Spleen (tissue), 11 donors: ENCODE results near the gene OR52H1. TPM values are rescaled to one million over a fixed set of nuclear protein-coding genes. Genes with fewer than 3 reads are reported as not detected.

Source experiments
- DNase-seq: peaks from one replicate; pipeline ENCODE4 v3.0.0-alpha.2; 2020
- H3K27ac ChIP-seq, 8 donors: fragments of 200-600 bp; sonication (generic) in 7 of 8; 1 replicate in 4 of 8; 2 replicates in 4 of 8; pipeline versions ENCODE4 v1.5.0 to v1.8.0; 2016 to 2021; ENCODE audit warnings: inconsistent platforms in 4 of 8, mild to moderate bottlenecking in 4 of 8, moderate library complexity in 1 of 8
- H3K27me3 ChIP-seq, 7 donors: fragments of 200-600 bp; sonication (generic) in 6 of 7; replicated peaks in 1 of 7; 1 replicate in 4 of 7; 2 replicates in 3 of 7; pipeline versions ENCODE4 v1.5.0 to v1.8.0; 2016 to 2021; ENCODE audit warnings: inconsistent platforms in 3 of 7, mild to moderate bottlenecking in 1 of 7
- H3K36me3 ChIP-seq, 6 donors: fragments of 200-600 bp; sonication (generic) in 5 of 6; 1 replicate in 4 of 6; 2 replicates in 2 of 6; pipeline versions ENCODE4 v1.5.0 to v1.8.0; 2016 to 2021; ENCODE audit warnings: inconsistent platforms in 2 of 6
- H3K4me1 ChIP-seq, 6 donors: fragments of 200-600 bp; sonication (generic) in 5 of 6; 1 replicate in 3 of 6; 2 replicates in 3 of 6; pipeline versions ENCODE4 v1.5.0 to v1.8.0; 2016 to 2021; ENCODE audit warnings: inconsistent platforms in 3 of 6
- H3K4me3 ChIP-seq, 8 donors: fragments of 200-600 bp; sonication (generic) in 7 of 8; 1 replicate in 4 of 8; 2 replicates in 4 of 8; pipeline versions ENCODE4 v1.5.0 to v1.8.0; 2016 to 2021; ENCODE audit warnings: inconsistent platforms in 4 of 8, mild to moderate bottlenecking in 4 of 8, moderate library complexity in 2 of 8
- H3K9me3 ChIP-seq, 8 donors: fragments of 200-600 bp; sonication (generic) in 7 of 8; 1 replicate in 4 of 8; 2 replicates in 4 of 8; pipeline versions ENCODE4 v1.5.0 to v1.8.0; 2016 to 2021; ENCODE audit warnings: inconsistent platforms in 4 of 8
- POLR2A ChIP-seq, 3 donors: fragments of 450-650 bp; IDR thresholded peaks; one replicate each; pipeline ENCODE4 v1.5.1; 2017; ENCODE audit warnings: antibody characterized with exemption in 3 of 3, mild to moderate bottlenecking in 1 of 3
- POLR2AphosphoS5 ChIP-seq, 3 donors: sonication (generic); formaldehyde crosslinking; IDR thresholded peaks; one replicate each; pipeline ENCODE4 v1.5.1; 2017; ENCODE audit warnings: antibody characterized with exemption in 3 of 3
- WGBS, 5 donors: extraction: QIAGEN DNeasy Blood & Tissue Kit in 3 of 5; methylation state at CpG; one replicate each; pipeline versions ENCODE4 v1.1.5 to v1.1.7; 2013 to 2018; 5-methylcytosine and 5-hydroxymethylcytosine counted together
- intact Hi-C: fragments of 100-400 bp; cut with DNase I; formaldehyde crosslinking; loops from one replicate; pipeline ENCODE4 v1.15.0; 2023; ENCODE audit warnings: low total_unique reads
- polyA plus RNA-seq, 3 donors: library from polyadenylated mRNA; stranded (reverse); fragments of 200-250 nt; gene quantifications; one replicate each; pipeline ENCODE4 v1.2.1, GENCODE V29; 2013
- total RNA-seq, 7 donors: library from RNA; depleted of rRNA in 3 of 7; stranded (reverse); fragments of >200 nt in 3 of 7; fragmentation: NEBNext Ultra II Directional in 4 of 7; extraction: Animal tissue kit (Norgen Biotek cat#: 25700) in 4 of 7; gene quantifications; one replicate each; pipeline versions ENCODE4 v1.1.0 to v1.2.1, GENCODE V29; 2016 to 2021
- TF ChIP-seq, protein P1 (sequence below), 11 experiments: fragments of 200-600 bp in 7 of 11; fragments of 450-650 bp in 4 of 11; sonication (generic) in 4 of 11; IDR thresholded peaks in 8 of 11; conservative IDR thresholded peaks in 3 of 11; 1 replicate in 7 of 11; 2 replicates in 4 of 11; pipeline versions ENCODE4 v1.4.0 to v1.8.0; 2016 to 2021; ENCODE audit warnings: antibody characterized with exemption in 11 of 11, inconsistent platforms in 4 of 11, mild to moderate bottlenecking in 1 of 11
- donor health status: healthy with polysubstance abuse.
- donor health status: DM: no; HTN: no; CAD: no; lungs with moderate emphysema.
- donor health status: DM: no; HTN: no; CAD: no.
- donor health status: Bipolar disorder and iron deficiency.
- donor health status: healthy.
- donor health status: DM: no; HTN: no; CAD: no.
- donor health status: DM: yes; HTN: yes; CAD: no.

OR52H1 gene
- total and polyA plus RNA-seq, 10 donors: 0.27 to 3.3 (median 0.80) TPM; not detected in 3

DNA sequence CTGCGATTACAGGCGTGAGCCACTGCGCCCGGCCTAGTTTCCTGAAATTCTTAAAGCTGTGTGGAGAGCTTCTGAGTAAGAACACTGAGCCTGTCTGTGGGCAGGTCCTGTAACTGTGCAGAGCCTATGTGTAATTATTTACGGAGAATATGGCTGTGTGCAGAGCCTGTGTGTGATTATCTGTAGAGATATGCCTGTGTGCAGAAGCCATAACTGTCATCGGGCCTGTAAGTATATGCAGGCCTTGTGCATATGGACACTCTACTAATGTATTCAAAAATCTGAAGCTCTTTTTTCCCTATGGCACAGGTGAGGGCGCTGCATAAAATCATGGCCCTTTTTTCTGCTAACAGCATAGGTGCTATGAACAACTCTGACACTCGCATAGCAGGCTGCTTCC is 32.2 kb upstream of the OR52H1 start, which contains the start of gene OR52B6:
Gene OR52B6 (plus strand): TSS at position 301 of the 400 bp plus-strand sequence. CDS start 0 bp downstream, at position 301.
- intact Hi-C loops: no loop called here
- H3K9me3 ChIP-seq: peaks cover 0 to 4% (median 0%) of the 10 kb centered on the region in 8 donors
- H3K27me3 ChIP-seq: no peaks in the 10 kb centered on the region
- H3K4me3 ChIP-seq: no peak within 1 kb of the TSS
- no peak for TF ChIP-seq POLR2AphosphoS5 (IDR thresholded peaks at IDR 0.05)
- TF ChIP-seq, protein P1, sequence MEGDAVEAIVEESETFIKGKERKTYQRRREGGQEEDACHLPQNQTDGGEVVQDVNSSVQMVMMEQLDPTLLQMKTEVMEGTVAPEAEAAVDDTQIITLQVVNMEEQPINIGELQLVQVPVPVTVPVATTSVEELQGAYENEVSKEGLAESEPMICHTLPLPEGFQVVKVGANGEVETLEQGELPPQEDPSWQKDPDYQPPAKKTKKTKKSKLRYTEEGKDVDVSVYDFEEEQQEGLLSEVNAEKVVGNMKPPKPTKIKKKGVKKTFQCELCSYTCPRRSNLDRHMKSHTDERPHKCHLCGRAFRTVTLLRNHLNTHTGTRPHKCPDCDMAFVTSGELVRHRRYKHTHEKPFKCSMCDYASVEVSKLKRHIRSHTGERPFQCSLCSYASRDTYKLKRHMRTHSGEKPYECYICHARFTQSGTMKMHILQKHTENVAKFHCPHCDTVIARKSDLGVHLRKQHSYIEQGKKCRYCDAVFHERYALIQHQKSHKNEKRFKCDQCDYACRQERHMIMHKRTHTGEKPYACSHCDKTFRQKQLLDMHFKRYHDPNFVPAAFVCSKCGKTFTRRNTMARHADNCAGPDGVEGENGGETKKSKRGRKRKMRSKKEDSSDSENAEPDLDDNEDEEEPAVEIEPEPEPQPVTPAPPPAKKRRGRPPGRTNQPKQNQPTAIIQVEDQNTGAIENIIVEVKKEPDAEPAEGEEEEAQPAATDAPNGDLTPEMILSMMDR (IDR thresholded peaks at IDR 0.05 in 8 of 11, conservative IDR thresholded peaks at IDR 0.05 in 3 of 11): no peak
- no peak for TF ChIP-seq POLR2A (IDR thresholded peaks at IDR 0.05)
- WGBS, 5 donors: 92 to 97% (median 94%) methylated on average over 8 of the region's 8 CpGs
- H3K27ac ChIP-seq: no peak within 1 kb of the TSS
- DNase-seq: no peak
- no peaks in the 10 kb centered on the region for H3K36me3 ChIP-seq
- H3K4me1 ChIP-seq: no peaks in the 10 kb centered on the region

DNA sequence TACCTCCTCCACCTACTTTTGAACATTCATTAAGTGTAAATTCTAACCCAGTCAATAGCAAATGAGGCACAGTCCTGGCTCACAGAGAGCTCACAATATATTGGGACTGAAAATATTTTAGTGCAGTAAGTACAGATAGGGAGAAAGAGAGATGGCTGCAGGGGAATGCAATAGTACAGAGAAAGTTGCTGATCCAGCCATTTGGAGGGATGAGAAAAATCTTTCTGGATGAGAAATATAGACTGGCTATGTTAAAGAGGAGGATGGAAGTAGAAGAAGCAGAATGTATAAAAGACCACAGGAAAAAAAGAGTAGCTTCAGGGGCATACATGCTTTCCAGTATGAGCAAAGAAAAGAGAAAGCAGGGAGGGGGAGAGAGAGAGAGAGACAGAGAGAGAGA is 28.8 kb upstream of the OR52H1 start:
- no peak for TF ChIP-seq POLR2AphosphoS5 (IDR thresholded peaks at IDR 0.05)
- no peak for TF ChIP-seq POLR2A (IDR thresholded peaks at IDR 0.05)
- TF ChIP-seq, protein P1 (IDR thresholded peaks at IDR 0.05 in 8 of 11, conservative IDR thresholded peaks at IDR 0.05 in 3 of 11): no peak
- Histone ChIP-seq H3K27me3 (no peaks in the 10 kb centered on the region), H3K36me3 (no peaks in the 10 kb centered on the region), H3K4me1 (no peaks in the 10 kb centered on the region), H3K4me3 (no peak overlapping the region), H3K9me3 (no peaks in the 10 kb centered on the region), H3K27ac (no peak overlapping the region)
- DNase-seq: no peak
- intact Hi-C loops: no loop called here

DNA sequence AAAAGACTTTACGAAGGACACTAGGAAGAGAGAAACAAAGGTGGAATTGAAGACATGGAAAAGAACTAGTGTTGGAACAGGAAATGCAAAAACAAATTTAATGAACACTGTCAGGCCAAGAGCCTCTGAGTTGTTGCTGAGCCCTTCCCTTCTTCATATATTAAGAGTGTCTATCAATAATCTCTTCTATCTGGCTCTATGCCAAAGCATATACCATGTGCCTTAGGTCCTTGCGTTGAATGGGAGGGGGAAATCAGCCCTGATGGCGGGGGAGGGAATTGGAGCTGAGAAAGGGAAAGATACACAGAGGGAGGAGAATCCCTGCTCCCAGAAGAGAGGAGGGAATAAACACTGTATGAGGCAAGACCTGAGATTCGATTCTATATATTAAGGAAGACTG is 26.8 kb upstream of the OR52H1 start:
- TF ChIP-seq POLR2AphosphoS5 (IDR thresholded peaks at IDR 0.05): no peak
- TF ChIP-seq POLR2A (IDR thresholded peaks at IDR 0.05): no peak
- TF ChIP-seq, protein P1 (IDR thresholded peaks at IDR 0.05 in 8 of 11, conservative IDR thresholded peaks at IDR 0.05 in 3 of 11): no peak
- no peaks in the 10 kb centered on the region for H3K36me3 ChIP-seq
- no peaks in the 10 kb centered on the region for H3K4me1 ChIP-seq
- no peak for DNase-seq
- no peaks in the 10 kb centered on the region for H3K27me3 ChIP-seq
- no peak overlapping the region for H3K27ac ChIP-seq
- no peaks in the 10 kb centered on the region for H3K9me3 ChIP-seq
- WGBS, 5 donors: 69 to 88% (median 79%) methylated on average over 4 of the region's 4 CpGs
- intact Hi-C loops: no loop called here
- H3K4me3 ChIP-seq: no peak overlapping the region

DNA sequence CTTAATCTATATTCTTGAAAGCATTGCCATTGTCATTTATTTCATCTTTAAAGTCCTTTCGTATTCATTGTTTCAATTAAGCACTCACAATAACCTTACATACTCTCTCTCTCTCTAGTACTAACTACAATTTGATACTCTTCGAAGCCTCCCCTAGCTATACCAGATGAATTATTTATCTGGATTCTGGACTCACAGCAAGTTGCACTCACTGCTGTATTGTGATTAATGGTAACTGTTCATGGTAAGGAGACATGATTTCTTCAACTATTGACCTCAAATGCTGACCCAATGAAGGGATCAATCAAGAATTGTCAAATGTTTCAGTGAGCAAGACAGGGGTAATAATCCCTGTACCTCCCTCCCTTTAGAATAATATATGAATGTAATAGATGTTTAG is 26.3 kb upstream of the OR52H1 start:
- H3K27ac ChIP-seq: no peak overlapping the region
- no peaks in the 10 kb centered on the region for H3K36me3 ChIP-seq
- no peaks in the 10 kb centered on the region for H3K9me3 ChIP-seq
- intact Hi-C loops: no loop called here
- TF ChIP-seq POLR2AphosphoS5 (IDR thresholded peaks at IDR 0.05) (no peak), POLR2A (IDR thresholded peaks at IDR 0.05) (no peak)
- TF ChIP-seq, protein P1 (IDR thresholded peaks at IDR 0.05 in 8 of 11, conservative IDR thresholded peaks at IDR 0.05 in 3 of 11): no peak
- H3K27me3 ChIP-seq: no peaks in the 10 kb centered on the region
- no peak for DNase-seq
- no peaks in the 10 kb centered on the region for H3K4me1 ChIP-seq
- 90 to 95% (median 90%) methylated on average over 2 of the region's 2 CpGs for WGBS, 5 donors
- no peak overlapping the region for H3K4me3 ChIP-seq
